ENCODE measurements around the gene MLEC.

MLEC gene

DNA sequence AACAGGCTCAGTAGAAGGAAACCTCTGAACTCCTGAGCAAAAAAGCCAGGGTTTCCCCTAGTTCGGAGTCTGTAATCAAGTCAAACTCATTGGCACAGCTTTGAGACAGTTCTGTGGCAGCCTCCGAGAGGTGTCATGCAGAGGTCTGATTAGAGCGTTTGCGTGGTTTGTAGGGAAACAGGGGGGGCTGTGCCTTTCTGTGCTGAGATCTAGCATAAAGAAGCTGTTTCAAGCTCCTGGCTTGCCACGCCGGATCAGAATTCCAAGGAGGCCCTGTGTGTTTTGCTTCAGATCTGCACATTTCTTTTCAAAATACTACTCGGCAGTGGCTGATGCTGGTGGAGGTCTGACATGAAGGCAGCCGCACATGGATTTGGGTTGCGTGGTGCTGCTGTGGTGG, 44.8 kb upstream of the MLEC start:
- no peak overlapping the region for H2AFZ ChIP-seq (ENCODE audit: low read depth, low read length)
- H3K79me2 ChIP-seq (ENCODE audit: insufficient read depth, low read length): no peaks in the 10 kb centered on the region
- H4K20me1 ChIP-seq (ENCODE audit: insufficient read depth, low read length): peaks cover 5% of the 10 kb centered on the region; the same call in 1 of the 2 replicates
- TF ChIP-seq, protein P1, sequence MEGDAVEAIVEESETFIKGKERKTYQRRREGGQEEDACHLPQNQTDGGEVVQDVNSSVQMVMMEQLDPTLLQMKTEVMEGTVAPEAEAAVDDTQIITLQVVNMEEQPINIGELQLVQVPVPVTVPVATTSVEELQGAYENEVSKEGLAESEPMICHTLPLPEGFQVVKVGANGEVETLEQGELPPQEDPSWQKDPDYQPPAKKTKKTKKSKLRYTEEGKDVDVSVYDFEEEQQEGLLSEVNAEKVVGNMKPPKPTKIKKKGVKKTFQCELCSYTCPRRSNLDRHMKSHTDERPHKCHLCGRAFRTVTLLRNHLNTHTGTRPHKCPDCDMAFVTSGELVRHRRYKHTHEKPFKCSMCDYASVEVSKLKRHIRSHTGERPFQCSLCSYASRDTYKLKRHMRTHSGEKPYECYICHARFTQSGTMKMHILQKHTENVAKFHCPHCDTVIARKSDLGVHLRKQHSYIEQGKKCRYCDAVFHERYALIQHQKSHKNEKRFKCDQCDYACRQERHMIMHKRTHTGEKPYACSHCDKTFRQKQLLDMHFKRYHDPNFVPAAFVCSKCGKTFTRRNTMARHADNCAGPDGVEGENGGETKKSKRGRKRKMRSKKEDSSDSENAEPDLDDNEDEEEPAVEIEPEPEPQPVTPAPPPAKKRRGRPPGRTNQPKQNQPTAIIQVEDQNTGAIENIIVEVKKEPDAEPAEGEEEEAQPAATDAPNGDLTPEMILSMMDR (IDR thresholded peaks at IDR 0.05; ENCODE audit: borderline replicate concordance, extremely low read depth, low read length, poor library complexity, severe bottlenecking): no peak
- no peak for TF ChIP-seq EZH2 (IDR thresholded peaks at IDR 0.05; ENCODE audit: borderline replicate concordance, low read depth, low read length, severe bottlenecking)
- DNase-seq: no peak
- H3K27me3 ChIP-seq (ENCODE audit: insufficient read depth, low read length, poor library complexity): peaks cover 47% of the 10 kb centered on the region
- H3K4me2 ChIP-seq (ENCODE audit: insufficient read depth, low read length): no peak overlapping the region
- H3K4me1 ChIP-seq (ENCODE audit: insufficient read depth, low read length): peaks cover 14% of the 10 kb centered on the region
- H3K9ac ChIP-seq (ENCODE audit: low read depth, low read length): no peak overlapping the region
- no peaks in the 10 kb centered on the region for H3K36me3 ChIP-seq (ENCODE audit: insufficient read depth, low read length)
- no peak overlapping the region for H3K27ac ChIP-seq (ENCODE audit: low read length)
- no peak for ATAC-seq (ENCODE audit: insufficient read depth, low read depth)
- H3K4me3 ChIP-seq (ENCODE audit: low read depth in 1 of 2, low read length in 2 of 2): no peak overlapping the region
- H3K9me3 ChIP-seq (ENCODE audit: insufficient read depth, low read length, severe bottlenecking): no peaks in the 10 kb centered on the region

DNA sequence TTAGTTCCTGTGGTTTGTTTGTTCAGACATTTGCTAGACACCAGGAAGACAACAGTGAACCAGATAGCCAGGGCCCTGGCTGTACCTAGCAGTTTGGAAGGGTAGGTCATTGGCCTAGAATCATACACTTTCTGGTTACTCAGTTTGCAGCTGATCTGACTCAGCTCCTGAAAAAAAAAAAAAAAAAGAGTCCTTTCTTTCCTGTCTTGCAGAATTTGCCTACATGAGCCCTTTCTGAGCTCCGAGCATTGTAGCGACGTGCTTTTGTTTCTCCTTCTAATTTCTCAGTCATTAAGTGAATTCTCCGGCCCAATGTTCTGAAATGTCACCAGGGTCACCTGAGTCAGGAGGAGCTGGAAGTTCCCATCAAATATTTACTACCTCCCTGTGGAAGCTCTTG, 44.1 kb upstream of the MLEC start:
- no peak for ATAC-seq (ENCODE audit: insufficient read depth, low read depth)
- TF ChIP-seq, protein P1 (IDR thresholded peaks at IDR 0.05; ENCODE audit: borderline replicate concordance, extremely low read depth, low read length, poor library complexity, severe bottlenecking): no peak
- TF ChIP-seq EZH2 (IDR thresholded peaks at IDR 0.05; ENCODE audit: borderline replicate concordance, low read depth, low read length, severe bottlenecking): peak; percentile 7

DNA sequence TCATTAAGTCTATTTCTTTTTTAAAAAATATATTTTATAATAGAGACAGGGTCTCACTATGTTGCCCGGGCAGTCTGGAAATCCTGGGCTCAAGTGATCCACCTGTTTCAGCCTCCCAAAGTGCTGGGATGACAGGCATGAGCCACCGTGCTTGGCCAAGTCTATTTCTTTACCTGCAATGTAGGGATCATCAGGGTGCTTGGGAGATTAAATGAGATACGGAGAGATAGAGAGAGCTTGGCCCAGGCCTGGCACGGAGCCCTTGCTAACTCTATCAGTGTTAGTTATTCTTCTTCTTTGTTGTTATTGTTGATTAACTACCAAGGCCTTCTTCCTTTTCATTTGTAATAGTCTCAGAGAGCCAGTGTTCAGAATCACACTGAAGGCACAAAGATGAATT, 43.4 kb upstream of the MLEC start:
- TF ChIP-seq, protein P1 (IDR thresholded peaks at IDR 0.05; ENCODE audit: borderline replicate concordance, extremely low read depth, low read length, poor library complexity, severe bottlenecking): no peak
- no peak for TF ChIP-seq EZH2 (IDR thresholded peaks at IDR 0.05; ENCODE audit: borderline replicate concordance, low read depth, low read length, severe bottlenecking)
- no peaks in the 10 kb centered on the region for H3K79me2 ChIP-seq (ENCODE audit: insufficient read depth, low read length)
- no peak overlapping the region for H2AFZ ChIP-seq (ENCODE audit: low read depth, low read length)
- no peak for ATAC-seq (ENCODE audit: insufficient read depth, low read depth)
- H3K9me3 ChIP-seq (ENCODE audit: insufficient read depth, low read length, severe bottlenecking): no peaks in the 10 kb centered on the region
- H3K9ac ChIP-seq (ENCODE audit: low read depth, low read length): no peak overlapping the region
- peaks cover 45% of the 10 kb centered on the region for H3K27me3 ChIP-seq (ENCODE audit: insufficient read depth, low read length, poor library complexity)
- H3K4me2 ChIP-seq (ENCODE audit: insufficient read depth, low read length): no peak overlapping the region
- H3K4me3 ChIP-seq (ENCODE audit: low read depth in 1 of 2, low read length in 2 of 2): no peak overlapping the region
- H3K4me1 ChIP-seq (ENCODE audit: insufficient read depth, low read length): peaks cover 14% of the 10 kb centered on the region
- H3K36me3 ChIP-seq (ENCODE audit: insufficient read depth, low read length): no peaks in the 10 kb centered on the region
- DNase-seq: no peak
- H4K20me1 ChIP-seq (ENCODE audit: insufficient read depth, low read length): peaks cover 5% of the 10 kb centered on the region; the same call in 1 of the 2 replicates
- no peak overlapping the region for H3K27ac ChIP-seq (ENCODE audit: low read length)

More for the DNA sequence above, 44.1 kb upstream of the MLEC start:
- Histone ChIP-seq H2AFZ (ENCODE audit: low read depth, low read length) (no peak overlapping the region), H3K36me3 (ENCODE audit: insufficient read depth, low read length) (no peaks in the 10 kb centered on the region), H3K79me2 (ENCODE audit: insufficient read depth, low read length) (no peaks in the 10 kb centered on the region), H3K4me2 (ENCODE audit: insufficient read depth, low read length) (no peak overlapping the region), H3K9me3 (ENCODE audit: insufficient read depth, low read length, severe bottlenecking) (no peaks in the 10 kb centered on the region), H3K27me3 (ENCODE audit: insufficient read depth, low read length, poor library complexity) (peaks cover 47% of the 10 kb centered on the region), H4K20me1 (ENCODE audit: insufficient read depth, low read length) (peaks cover 5% of the 10 kb centered on the region; the same call in 1 of the 2 replicates), H3K4me3 (ENCODE audit: low read depth in 1 of 2, low read length in 2 of 2) (no peak overlapping the region), H3K27ac (ENCODE audit: low read length) (no peak overlapping the region), H3K4me1 (ENCODE audit: insufficient read depth, low read length) (peaks cover 14% of the 10 kb centered on the region), H3K9ac (ENCODE audit: low read depth, low read length) (no peak overlapping the region)
- no peak for DNase-seq

DNA sequence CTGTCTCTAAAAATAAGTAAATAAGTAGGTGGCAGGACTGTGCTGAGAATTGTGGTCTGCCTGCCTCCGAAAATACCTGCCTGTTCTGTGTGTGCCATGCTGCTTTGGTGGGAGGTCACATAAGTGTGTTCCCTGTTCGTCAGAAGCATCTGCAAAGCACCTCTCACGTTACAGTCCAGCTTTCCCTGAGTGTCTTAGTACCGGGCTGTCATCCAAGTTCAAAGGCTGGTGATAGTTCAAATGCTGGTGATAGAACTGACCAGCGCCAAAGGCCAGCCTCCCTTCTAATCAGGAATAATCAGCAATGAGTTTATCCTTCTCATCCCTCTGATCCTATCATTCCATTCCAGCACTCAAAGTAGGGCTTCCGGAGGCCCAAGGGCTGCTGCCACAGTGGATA, 40.9 kb upstream of the MLEC start:
- DNase-seq: no peak
- no peak for TF ChIP-seq EZH2 (IDR thresholded peaks at IDR 0.05; ENCODE audit: borderline replicate concordance, low read depth, low read length, severe bottlenecking)
- TF ChIP-seq, protein P1 (IDR thresholded peaks at IDR 0.05; ENCODE audit: borderline replicate concordance, extremely low read depth, low read length, poor library complexity, severe bottlenecking): no peak
- H3K36me3 ChIP-seq (ENCODE audit: insufficient read depth, low read length): no peaks in the 10 kb centered on the region
- no peak overlapping the region for H3K4me2 ChIP-seq (ENCODE audit: insufficient read depth, low read length)
- no peak overlapping the region for H3K9ac ChIP-seq (ENCODE audit: low read depth, low read length)
- peaks cover 15% of the 10 kb centered on the region for H3K4me1 ChIP-seq (ENCODE audit: insufficient read depth, low read length)
- peaks cover 45% of the 10 kb centered on the region for H3K27me3 ChIP-seq (ENCODE audit: insufficient read depth, low read length, poor library complexity)
- H4K20me1 ChIP-seq (ENCODE audit: insufficient read depth, low read length): peaks cover 5% of the 10 kb centered on the region; the same call in 1 of the 2 replicates
- no peak overlapping the region for H3K27ac ChIP-seq (ENCODE audit: low read length)
- H3K9me3 ChIP-seq (ENCODE audit: insufficient read depth, low read length, severe bottlenecking): no peaks in the 10 kb centered on the region
- no peak overlapping the region for H3K4me3 ChIP-seq (ENCODE audit: low read depth in 1 of 2, low read length in 2 of 2)
- H3K79me2 ChIP-seq (ENCODE audit: insufficient read depth, low read length): no peaks in the 10 kb centered on the region
- H2AFZ ChIP-seq (ENCODE audit: low read depth, low read length): no peak overlapping the region
- no peak for ATAC-seq (ENCODE audit: insufficient read depth, low read depth)
